IMR-90 (cell line): ENCODE results near the gene ACSBG1. TPM values are rescaled to one million over a fixed set of nuclear protein-coding genes. Genes with fewer than 3 reads are reported as not detected.

Experiments
- ATAC-seq: fragments of 200-7000 bp; cut with Tn5 transposase; 2 replicates; pipeline ENCODE4 v1.9.1; 2020; ENCODE audit warnings: low read depth, mild to moderate bottlenecking, moderate library complexity
- BruUV-seq: library from RNA; stranded (reverse); fragments of 400-500 nt; replicated peaks from 2 replicates; lab custom pipeline; 2021; lab: Mats Ljungman, UMichigan
- CTCF ChIA-PET: fragments of 300-600 bp; formaldehyde crosslinking; extraction: SDS; loops from one replicate; lab custom pipeline; 2021; ENCODE audit warnings: antibody characterized with exemption; lab: Yijun Ruan, JAX
- POLR2A ChIA-PET: fragments of 300-600 bp; sonication (Branson Sonifier 250); formaldehyde crosslinking; loops from one replicate; lab custom pipeline; 2022; ENCODE audit warnings: antibody characterized with exemption; ENCODE audit not compliant: unreplicated experiment; lab: Charles Lee
- DNase-seq: peaks from one replicate; pipeline ENCODE4 v3.0.0; 2013
- H2AFZ ChIP-seq: replicated peaks from 2 replicates; pipeline ENCODE3; 2013; ENCODE audit warnings: low read length, mild to moderate bottlenecking; ENCODE audit not compliant: poor library complexity
- H2AK5ac ChIP-seq: 2 replicates; pipeline ENCODE4 v1.6.1; 2013; ENCODE audit warnings: low read depth, low read length, inconsistent platforms
- H2AK9ac ChIP-seq: replicated peaks from 2 replicates; pipeline ENCODE3; 2013; ENCODE audit warnings: mild to moderate bottlenecking, low read depth, low read length, moderate library complexity; ENCODE audit not compliant: poor library complexity
- H2BK120ac ChIP-seq: 2 replicates; pipeline ENCODE4 v1.6.1; 2013; ENCODE audit warnings: low read depth, low read length, inconsistent platforms
- H2BK15ac ChIP-seq: 3 replicates; pipeline ENCODE4 v1.6.1; 2013; ENCODE audit warnings: low read depth, low read length, inconsistent platforms
- H2BK20ac ChIP-seq: 2 replicates; pipeline ENCODE4 v1.6.1; 2013; ENCODE audit warnings: low read depth, mild to moderate bottlenecking, inconsistent platforms, low read length, moderate library complexity
- H2BK5ac ChIP-seq: 2 replicates; pipeline ENCODE4 v1.6.1; 2013; ENCODE audit warnings: mild to moderate bottlenecking, low read depth, low read length, inconsistent platforms; ENCODE audit not compliant: poor library complexity, severe bottlenecking
- H3K14ac ChIP-seq: replicated peaks from 2 replicates; pipeline ENCODE4 v1.6.1; 2013; ENCODE audit warnings: low read depth, low read length, inconsistent platforms
- H3K18ac ChIP-seq: 2 replicates; pipeline ENCODE4 v1.6.1; 2013; ENCODE audit warnings: low read depth, low read length, control low read depth
- H3K23ac ChIP-seq: 2 replicates; pipeline ENCODE4 v1.6.1; 2013; ENCODE audit warnings: low read depth, low read length, inconsistent platforms
- H3K27ac ChIP-seq: 2 replicates; pipeline ENCODE4 v1.5.1; 2013; ENCODE audit warnings: mild to moderate bottlenecking, control low read depth, low read length; ENCODE audit not compliant: insufficient read depth
- H3K27me3 ChIP-seq: 2 replicates; pipeline ENCODE4 v1.6.1; 2013; ENCODE audit warnings: low read length; ENCODE audit not compliant: control insufficient read depth, insufficient read depth
- H3K36me3 ChIP-seq: 2 replicates; pipeline ENCODE4 v1.6.1; 2013; ENCODE audit warnings: low read length, mixed read lengths; ENCODE audit not compliant: control insufficient read depth, insufficient read depth
- H3K4ac ChIP-seq: 2 replicates; pipeline ENCODE4 v1.6.1; 2013; ENCODE audit warnings: low read depth, low read length, inconsistent platforms
- H3K4me1 ChIP-seq: 2 replicates; pipeline ENCODE4 v1.6.1; 2013; ENCODE audit warnings: low read length, mixed read lengths; ENCODE audit not compliant: control insufficient read depth, insufficient read depth
- H3K4me2 ChIP-seq: 2 replicates; pipeline ENCODE4 v1.6.1; 2013; ENCODE audit warnings: low read depth, mild to moderate bottlenecking, control low read depth, low read length, moderate library complexity
- H3K4me3 ChIP-seq: 2 replicates; pipeline ENCODE4 v1.5.1; 2013; ENCODE audit warnings: low read depth, mild to moderate bottlenecking, control low read depth, low read length, moderate library complexity; ENCODE audit not compliant: insufficient read depth
- H3K56ac ChIP-seq: 2 replicates; pipeline ENCODE4 v1.6.1; 2013; ENCODE audit warnings: low read length, inconsistent platforms; ENCODE audit not compliant: insufficient read depth; ENCODE audit errors: extremely low read depth
- H3K79me1 ChIP-seq, 2 experiments: 2 replicates each; pipeline ENCODE4 v1.6.1; 2013; ENCODE audit warnings: low read length in 2 of 2, inconsistent platforms in 1 of 2, low read depth in 1 of 2
- H3K9ac ChIP-seq: 2 replicates; pipeline ENCODE4 v1.6.1; 2013; ENCODE audit warnings: low read depth, low read length, control low read depth
- H3K9me1 ChIP-seq: 2 replicates; pipeline ENCODE4 v1.6.1; 2013; ENCODE audit warnings: low read length, inconsistent platforms; ENCODE audit not compliant: insufficient read depth
- H3K9me3 ChIP-seq: 2 replicates; pipeline ENCODE4 v1.6.1; 2013; ENCODE audit warnings: low read length; ENCODE audit not compliant: control insufficient read depth, insufficient read depth
- H4K20me1 ChIP-seq: 2 replicates; pipeline ENCODE4 v1.6.1; 2013; ENCODE audit warnings: low read length, inconsistent platforms; ENCODE audit not compliant: insufficient read depth
- H4K5ac ChIP-seq: 2 replicates; pipeline ENCODE4 v1.6.1; 2013; ENCODE audit warnings: mild to moderate bottlenecking, low read depth, low read length, control low read depth
- H4K8ac ChIP-seq, 2 experiments: 2 replicates each; pipeline ENCODE4 v1.6.1; 2013; ENCODE audit warnings: low read depth in 2 of 2, low read length in 2 of 2, control low read depth in 1 of 2, inconsistent platforms in 1 of 2
- H4K91ac ChIP-seq: 2 replicates; pipeline ENCODE4 v1.6.1; 2013; ENCODE audit warnings: low read depth, low read length, inconsistent platforms; ENCODE audit not compliant: insufficient read depth
- CHD1 ChIP-seq: IDR thresholded peaks from 2 replicates; pipeline ENCODE4 v1.6.1; 2012; ENCODE audit warnings: low read depth, low read length, improper control_type of control experiment
- MAZ ChIP-seq: IDR thresholded peaks from 2 replicates; pipeline ENCODE4 v1.6.1; 2012; ENCODE audit warnings: low read depth, mild to moderate bottlenecking, low read length, improper control_type of control experiment, moderate library complexity, borderline replicate concordance
- NFE2L2 ChIP-seq: fragments of 150-350 bp; IDR thresholded peaks from 2 replicates; pipeline ENCODE4 v1.6.1; 2016; ENCODE audit warnings: low read depth, mild to moderate bottlenecking, low read length
- RFX5 ChIP-seq: IDR thresholded peaks from 2 replicates; pipeline ENCODE4 v1.8.0; 2012; ENCODE audit warnings: low read depth, mild to moderate bottlenecking, low read length, moderate library complexity
- WGBS, 2 experiments: methylation state at CpG; one replicate each; pipeline versions ENCODE4 v1.1.5 to v1.1.7; 2013; ENCODE audit warnings: missing lambda C conversion rate in 2 of 2; ENCODE audit not compliant: insufficient read length in 1 of 2; ENCODE audit errors: extremely low coverage in 2 of 2; 5-methylcytosine and 5-hydroxymethylcytosine counted together
- dilution Hi-C: fragments of 300-500 bp; cut with HindIII; formaldehyde crosslinking; loops from one replicate; pipeline ENCODE4 v1.14.3; 2018; ENCODE audit warnings: low sequenced_read_pairs; ENCODE audit not compliant: unreplicated experiment
- in situ Hi-C: fragments of 300-500 bp; cut with MboI; formaldehyde crosslinking; loops from 3 replicates; pipeline ENCODE4 v1.14.3; 2019; ENCODE audit warnings: low sequenced_read_pairs, inconsistent platforms, mixed read lengths
- intact Hi-C: fragments of 100-400 bp; cut with micrococcal nuclease; formaldehyde crosslinking; loops from 2 replicates; pipeline ENCODE4 v1.10.0; 2022
- polyA plus RNA-seq, 3 experiments: library from polyadenylated mRNA; depleted of rRNA; stranded (reverse); fragments of >200 nt; gene quantifications; 2 replicates each; pipeline ENCODE4 v1.2.3, GENCODE V29; 2012; ENCODE audit warnings: low replicate concordance in 1 of 3
- total RNA-seq: library from RNA; depleted of rRNA; stranded (reverse); fragments of >200 nt; gene quantifications from 2 replicates; pipeline ENCODE4 v1.2.3, GENCODE V29; 2012

ACSBG1 gene
- total and polyA plus RNA-seq, 2 of the 4 experiments (the other 2 are of a cell fraction), result 0.02 TPM; not detected in 1

GRCh38 chr15:78182821-78183220 lies 51.5 kb downstream of the ACSBG1 start:
- Histone ChIP-seq H2BK20ac (no peak overlapping the region), H3K4me1 (no peaks in the 10 kb centered on the region), H2BK15ac (no peak overlapping the region), H4K91ac (no peak overlapping the region), H3K14ac (no peak overlapping the region), H3K9me3 (no peaks in the 10 kb centered on the region), H3K4me3 (no peak overlapping the region), H2AFZ (no peak overlapping the region), H3K27me3 (peaks cover 11% of the 10 kb centered on the region), H3K56ac (no peak overlapping the region), H3K36me3 (no peaks in the 10 kb centered on the region), H3K18ac (no peak overlapping the region), H4K20me1 (no peaks in the 10 kb centered on the region), H2AK5ac (no peak overlapping the region), H2BK120ac (no peak overlapping the region), H4K5ac (no peak overlapping the region), H4K8ac (no peak overlapping the region), H3K9ac (no peak overlapping the region), H2AK9ac (no peak overlapping the region), H3K9me1 (no peaks in the 10 kb centered on the region), H2BK5ac (no peak overlapping the region), H3K27ac (no peak overlapping the region), H3K4me2 (no peak overlapping the region), H3K4ac (no peak overlapping the region), H3K23ac (no peak overlapping the region), H3K79me1 (no peaks in the 10 kb centered on the region)
- no TSS peak for BruUV-seq
- dilution Hi-C loops (no loop called here), in situ Hi-C loops (no loop called here), intact Hi-C loops (no loop called here)
- no CpG with 5 or more reads among the region's 4 CpGs for WGBS, 2 experiments
- no peak for TF ChIP-seq MAZ
- TF ChIP-seq RFX5, result no peak
- TF ChIP-seq CHD1, result no peak
- TF ChIP-seq NFE2L2, result no peak
- ChIA-PET POLR2A (no interaction called here), CTCF (no interaction called here)
- ATAC-seq, result no peak
- DNase-seq, result no peak
